Caco-2 (cell line): Measurements from ENCODE around the gene GAS7. TPM values are rescaled to one million over a fixed set of nuclear protein-coding genes. Genes with fewer than 3 reads are reported as not detected.

Experiments
- BruUV-seq: library from RNA; stranded (reverse); fragments of 400-500 nt; replicated peaks from 2 replicates; lab custom pipeline; 2021; lab: Mats Ljungman, UMichigan
- CTCF ChIA-PET: fragments of 300-600 bp; sonication (Branson Sonifier 250); formaldehyde crosslinking; loops from one replicate; lab custom pipeline; 2022; ENCODE audit warnings: antibody characterized with exemption; lab: Charles Lee
- POLR2A ChIA-PET: fragments of 300-600 bp; sonication (Branson Sonifier 250); formaldehyde crosslinking; loops from one replicate; lab custom pipeline; 2022; ENCODE audit warnings: antibody characterized with exemption; lab: Charles Lee
- DNase-seq, 2 experiments: peaks; one replicate each; pipeline versions ENCODE4 v3.0.0 to v3.0.0-alpha.2; 2020 to 2022
- H3K27me3 ChIP-seq: replicated peaks from 2 replicates; pipeline ENCODE4 v1.6.0; 2011; ENCODE audit warnings: low read length; ENCODE audit not compliant: control insufficient read depth, insufficient read depth
- H3K36me3 ChIP-seq: 2 replicates; pipeline ENCODE4 v1.5.1; 2011; ENCODE audit warnings: low read length; ENCODE audit not compliant: control insufficient read depth, insufficient read depth
- H3K4me1 ChIP-seq: fragments of 250-450 bp; sonication (Bioruptor Pico); 2 replicates; pipeline ENCODE4 v1.5.1; 2020; ENCODE audit warnings: mild to moderate bottlenecking
- H3K4me3 ChIP-seq: 2 replicates; pipeline ENCODE4 v1.5.1; 2011; ENCODE audit warnings: low read depth, mild to moderate bottlenecking, control low read depth, low read length
- H3K9me3 ChIP-seq: fragments of 250-450 bp; sonication (Bioruptor Pico); 2 replicates; pipeline ENCODE4 v1.5.1; 2020; ENCODE audit warnings: mild to moderate bottlenecking, moderate library complexity
- H3K27ac Mint-ChIP-seq: one replicate; pipeline ENCODE4 v1.8.0; 2022; ENCODE audit warnings: mixed read lengths; ENCODE audit not compliant: unreplicated experiment
- H3K27me3 Mint-ChIP-seq: one replicate; pipeline ENCODE4 v1.8.0; 2022; ENCODE audit warnings: mixed read lengths; ENCODE audit not compliant: insufficient read depth, unreplicated experiment
- H3K36me3 Mint-ChIP-seq: one replicate; pipeline ENCODE4 v1.8.0; 2022; ENCODE audit warnings: mild to moderate bottlenecking, mixed read lengths; ENCODE audit not compliant: insufficient read depth, unreplicated experiment
- H3K4me1 Mint-ChIP-seq: one replicate; pipeline ENCODE4 v1.8.0; 2022; ENCODE audit warnings: low read depth, mixed read lengths; ENCODE audit not compliant: unreplicated experiment
- H3K4me3 Mint-ChIP-seq: one replicate; pipeline ENCODE4 v1.8.0; 2022; ENCODE audit warnings: mild to moderate bottlenecking, moderate library complexity, mixed read lengths; ENCODE audit not compliant: unreplicated experiment
- H3K9me3 Mint-ChIP-seq: one replicate; pipeline ENCODE4 v1.8.0; 2022; ENCODE audit warnings: mixed read lengths; ENCODE audit not compliant: unreplicated experiment
- CTCF ChIP-seq, 2 experiments: fragments of 200-600 bp in 1 of 2; IDR thresholded peaks; 1 replicate in 1 of 2; 2 replicates in 1 of 2; pipeline versions ENCODE4 v1.5.1 to v1.8.0; 2011 to 2022; ENCODE audit warnings: antibody characterized with exemption in 1 of 2, control low read depth in 1 of 2, inconsistent platforms in 1 of 2, low read depth in 1 of 2, low read length in 1 of 2, mild to moderate bottlenecking in 1 of 2, moderate library complexity in 1 of 2; ENCODE audit not compliant: insufficient read depth in 1 of 2, severe bottlenecking in 1 of 2, unreplicated experiment in 1 of 2
- intact Hi-C: fragments of 100-400 bp; cut with micrococcal nuclease; formaldehyde crosslinking; loops from one replicate; pipeline ENCODE4 v1.10.0; 2022; ENCODE audit not compliant: unreplicated experiment
- total RNA-seq: library from RNA; stranded (reverse); gene quantifications from 2 replicates; pipeline ENCODE4 v1.2.3, GENCODE V29; 2022

GAS7 gene
- total RNA-seq, 1 experiment from 2014 or later = 0.34 TPM

GRCh38 chr17:9956474-9957131 is 241.8 kb downstream of the GAS7 start:
- BruUV-seq = no TSS peak
- TF ChIP-seq CTCF (IDR thresholded peaks at IDR 0.05; ENCODE audit: insufficient read depth in 1 of 2, low read depth in 1 of 2, low read length in 1 of 2, severe bottlenecking in 1 of 2, unreplicated experiment in 1 of 2) = no peak
- DNase-seq = no peak
- intact Hi-C loops = no loop called here
- ChIA-PET CTCF (no interaction called here), POLR2A (no interaction called here)
- H3K36me3 ChIP-seq = no peaks in the 10 kb centered on the region
- no peak overlapping the region for H3K27ac Mint-ChIP-seq
- no peaks in the 10 kb centered on the region for H3K4me1 ChIP-seq
- no peaks in the 10 kb centered on the region for H3K36me3 Mint-ChIP-seq
- no peaks in the 10 kb centered on the region for H3K27me3 ChIP-seq
- no peaks in the 10 kb centered on the region for H3K4me1 Mint-ChIP-seq
- H3K9me3 ChIP-seq = no peaks in the 10 kb centered on the region
- H3K9me3 Mint-ChIP-seq = no peaks in the 10 kb centered on the region
- no peak overlapping the region for H3K4me3 Mint-ChIP-seq
- H3K27me3 Mint-ChIP-seq = peaks cover 2% of the 10 kb centered on the region
- no peak overlapping the region for H3K4me3 ChIP-seq

GRCh38 chr17:9953492-9953891 is 244.9 kb downstream of the GAS7 start:
- no peaks in the 10 kb centered on the region for H3K4me1 ChIP-seq
- POLR2A ChIA-PET = no interaction called here
- no peaks in the 10 kb centered on the region for H3K27me3 ChIP-seq
- CTCF ChIA-PET = no interaction called here
- no peak overlapping the region for H3K4me3 ChIP-seq
- no peaks in the 10 kb centered on the region for H3K9me3 ChIP-seq
- Mint-ChIP-seq H3K4me1 (no peaks in the 10 kb centered on the region), H3K9me3 (no peaks in the 10 kb centered on the region), H3K36me3 (no peaks in the 10 kb centered on the region), H3K27ac (no peak overlapping the region), H3K4me3 (no peak overlapping the region), H3K27me3 (no peaks in the 10 kb centered on the region)
- no TSS peak for BruUV-seq
- no peak for TF ChIP-seq CTCF (IDR thresholded peaks at IDR 0.05; ENCODE audit: insufficient read depth in 1 of 2, low read depth in 1 of 2, low read length in 1 of 2, severe bottlenecking in 1 of 2, unreplicated experiment in 1 of 2)
- DNase-seq = no peak
- H3K36me3 ChIP-seq = no peaks in the 10 kb centered on the region
- intact Hi-C loops = no loop called here

- TF ChIP-seq CTCF (IDR thresholded peaks at IDR 0.05; ENCODE audit: insufficient read depth in 1 of 2, low read depth in 1 of 2, low read length in 1 of 2, severe bottlenecking in 1 of 2, unreplicated experiment in 1 of 2) = no peak
- no peak overlapping the region for H3K27ac Mint-ChIP-seq
- CTCF ChIA-PET = no interaction called here
- Histone ChIP-seq H3K27me3 (no peaks in the 10 kb centered on the region), H3K4me1 (no peaks in the 10 kb centered on the region), H3K9me3 (no peaks in the 10 kb centered on the region), H3K4me3 (no peak overlapping the region), H3K36me3 (no peaks in the 10 kb centered on the region)
- no peaks in the 10 kb centered on the region for H3K9me3 Mint-ChIP-seq
- BruUV-seq = no TSS peak
- intact Hi-C loops = no loop called here
- no peak for DNase-seq
- no peaks in the 10 kb centered on the region for H3K4me1 Mint-ChIP-seq
- H3K4me3 Mint-ChIP-seq = no peak overlapping the region
- H3K27me3 Mint-ChIP-seq = peaks cover 2% of the 10 kb centered on the region
- POLR2A ChIA-PET = no interaction called here
- H3K36me3 Mint-ChIP-seq = no peaks in the 10 kb centered on the region
These were observed 246.6 kb downstream of the GAS7 start for GRCh38 chr17:9951803-9952202.
